Cerebellar nuclear complex (tissue), 1 donor: ENCODE results near the gene SMPD3.

Experiments
- DNase-seq, 2 experiments: peaks; one replicate each; lab custom pipeline; 2025; lab: John Stamatoyannopoulos, UW

Gene SMPD3

DNA sequence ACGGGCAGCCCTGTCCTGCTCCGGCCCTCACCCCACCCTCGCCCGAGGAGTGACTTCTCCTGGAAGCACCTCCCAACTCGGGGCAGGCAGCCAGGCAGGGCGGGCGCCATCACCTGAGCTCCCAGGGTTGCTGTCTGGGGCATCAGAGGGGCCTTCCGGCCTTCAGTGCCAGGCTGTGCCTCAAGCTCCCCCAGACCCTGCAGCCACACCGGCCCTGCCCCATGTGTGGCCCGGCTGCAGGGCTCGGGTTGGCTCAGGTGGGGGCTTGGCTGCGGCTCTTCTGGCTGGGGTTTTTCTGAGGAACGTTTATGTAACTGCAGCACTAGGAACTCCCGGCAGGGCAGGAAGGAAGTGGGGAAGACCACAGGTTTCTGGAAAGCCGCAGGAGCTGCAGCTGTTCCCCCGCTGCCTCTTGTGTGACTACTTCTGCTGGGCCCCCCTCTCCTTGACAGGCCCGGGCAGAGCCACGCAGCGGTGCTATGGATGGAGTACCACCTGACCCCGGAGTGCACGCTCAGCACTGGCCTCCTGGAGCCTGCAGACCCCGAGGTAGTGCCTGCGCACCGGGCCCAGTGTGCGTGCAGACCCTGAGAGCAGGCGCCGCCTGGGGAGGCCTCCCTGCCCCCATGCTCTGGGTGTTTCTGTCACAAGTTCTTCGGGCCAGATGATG lies 91.9 kb downstream of the SMPD3 start:
- no peak for DNase-seq

DNA sequence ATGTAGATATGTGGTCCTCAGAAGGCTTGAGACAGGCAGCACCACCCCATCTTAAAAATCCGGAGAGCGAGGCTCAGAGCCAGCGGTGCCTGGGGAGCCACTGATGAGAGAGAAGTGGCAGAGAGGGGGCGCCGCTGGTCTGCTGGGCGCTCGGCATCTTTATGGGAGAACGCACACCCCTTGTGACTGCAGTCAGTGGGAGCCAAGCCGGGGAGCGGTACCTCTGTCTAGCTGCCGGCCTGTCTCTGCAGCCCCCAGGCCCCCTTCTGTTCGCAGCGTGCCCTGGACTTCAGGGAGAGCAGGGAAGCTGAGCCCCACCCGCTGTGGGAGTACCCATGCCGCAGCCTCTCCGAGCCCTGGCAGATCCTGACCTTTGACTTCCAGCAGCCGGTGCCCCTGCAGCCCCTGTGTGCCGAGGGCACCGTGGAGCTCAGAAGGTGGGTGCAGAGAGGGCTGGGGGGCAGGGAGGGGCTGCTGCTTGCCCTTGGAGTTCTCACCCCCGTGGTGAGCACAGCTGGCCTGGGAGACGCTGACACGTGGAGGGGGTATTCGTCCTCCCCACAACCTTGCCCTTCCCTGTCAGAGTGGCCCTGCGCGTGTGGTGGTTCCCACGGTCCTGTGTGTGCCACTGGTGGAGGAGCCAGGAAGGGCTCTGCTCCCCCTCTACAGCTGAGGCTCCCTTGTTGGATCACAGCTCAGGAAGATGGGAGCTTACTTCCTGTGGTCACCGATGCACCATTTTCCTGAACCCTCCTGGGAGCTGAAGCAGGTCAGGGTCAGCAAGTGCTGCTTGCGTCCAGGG lies 92.7 kb downstream of the SMPD3 start:
- DNase-seq: no peak

DNA sequence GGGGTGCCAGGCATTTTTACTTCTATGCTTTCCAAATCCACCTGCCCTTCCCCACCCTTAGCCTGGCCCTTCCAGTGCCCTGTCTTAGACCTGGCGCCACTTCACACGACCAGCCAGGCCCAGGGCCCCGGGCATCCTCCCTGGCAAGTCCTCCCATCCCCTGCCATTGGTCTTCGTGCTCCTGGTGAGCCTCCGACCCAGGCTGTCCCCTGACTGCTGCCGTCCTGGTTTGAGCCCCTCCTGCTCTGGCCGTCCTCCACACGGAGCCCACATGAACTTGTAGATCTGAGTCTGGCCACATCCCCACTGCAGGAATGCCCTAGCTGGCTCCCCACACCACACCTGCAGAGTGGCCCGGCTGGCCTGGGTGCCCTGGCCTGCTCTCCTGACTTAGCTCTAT lies 93.5 kb downstream of the SMPD3 start:
- DNase-seq: no peak

DNA sequence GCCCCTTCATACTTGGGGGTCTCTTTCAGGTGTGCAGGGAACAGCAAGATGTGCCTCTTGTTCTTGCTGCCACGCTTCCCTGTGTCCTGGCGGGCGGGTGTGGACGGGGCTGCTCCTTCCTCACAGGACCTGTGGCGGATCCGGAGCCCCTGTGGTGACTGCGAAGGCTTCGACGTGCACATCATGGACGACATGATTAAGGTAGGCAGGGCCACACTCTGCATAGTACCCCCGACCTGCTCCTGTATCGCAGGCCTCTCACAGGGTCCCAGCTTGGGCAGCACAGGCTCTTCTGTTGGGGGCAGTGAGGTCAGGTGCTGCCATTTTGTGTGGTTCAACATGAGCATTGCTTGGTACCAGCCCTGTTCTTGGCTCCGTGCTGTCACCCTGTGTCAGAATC lies 94.9 kb downstream of the SMPD3 start:
- no peak for DNase-seq

DNA sequence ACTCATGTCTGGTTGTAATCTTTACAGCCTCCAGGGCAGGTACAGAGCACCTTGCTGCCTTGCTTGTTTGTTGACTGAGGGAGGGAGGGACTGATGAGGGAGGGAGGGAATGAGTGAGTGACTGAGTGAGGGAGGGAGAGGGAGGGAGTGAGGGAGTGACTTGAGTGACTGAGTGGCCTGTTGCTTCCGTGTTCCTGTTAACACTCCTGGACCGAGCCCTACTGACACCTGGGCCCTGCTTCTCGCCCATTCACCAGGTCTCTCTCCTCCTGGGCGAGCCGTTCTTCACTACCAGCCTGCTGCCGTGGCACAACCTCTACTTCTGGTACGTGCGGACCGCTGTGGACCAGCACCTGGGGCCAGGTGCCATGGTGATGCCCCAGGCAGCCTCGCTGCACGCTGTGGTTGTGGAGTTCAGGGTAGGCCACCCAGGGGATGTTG lies 96.3 kb downstream of the SMPD3 start:
- no peak for DNase-seq

DNA sequence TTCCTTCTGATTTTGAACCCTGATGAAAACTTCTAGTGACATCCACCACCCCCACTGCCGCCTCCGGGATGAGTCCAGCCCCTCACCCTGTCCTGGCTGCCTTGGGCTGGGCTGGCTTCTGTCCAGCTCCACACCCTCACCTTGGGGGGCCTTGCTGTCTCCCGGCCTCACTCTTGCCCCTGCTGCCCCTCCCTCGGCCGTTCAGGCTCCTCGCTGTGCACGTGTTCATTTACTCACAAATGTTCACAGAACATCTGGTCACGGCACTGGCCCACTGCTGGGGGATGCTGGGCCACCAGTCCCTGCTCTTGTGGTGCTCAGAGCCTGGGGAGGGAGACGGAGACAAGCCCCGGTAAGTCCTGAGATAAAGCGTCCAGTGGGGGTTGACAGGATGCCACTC lies 96.8 kb downstream of the SMPD3 start:
- no peak for DNase-seq

DNA sequence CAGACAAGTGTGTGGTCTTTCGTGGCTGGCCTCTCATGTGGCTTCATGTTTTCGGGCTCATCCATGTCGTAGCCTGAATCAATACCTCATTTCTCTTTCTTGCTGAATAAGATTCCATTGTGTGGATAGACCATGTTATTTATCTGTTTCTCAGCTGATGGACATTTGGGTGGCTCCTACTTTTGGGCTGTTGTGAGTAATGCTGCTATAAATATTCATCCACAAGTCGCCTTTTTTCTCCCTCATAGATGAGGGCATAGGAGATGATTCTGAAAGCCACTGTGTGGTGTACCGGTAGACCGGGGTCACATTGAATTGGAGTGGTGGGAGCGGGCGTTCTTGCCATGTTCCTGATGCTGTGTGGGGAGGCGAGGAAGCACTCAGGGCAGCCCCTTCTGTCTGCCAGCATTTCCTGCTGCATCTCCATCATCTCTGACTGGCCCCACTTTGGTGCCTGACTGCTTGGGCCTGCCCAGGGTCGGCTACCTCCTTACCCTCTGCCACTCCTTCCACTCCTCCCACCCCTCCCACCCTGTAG lies 97.4 kb downstream of the SMPD3 start:
- no peak for DNase-seq

DNA sequence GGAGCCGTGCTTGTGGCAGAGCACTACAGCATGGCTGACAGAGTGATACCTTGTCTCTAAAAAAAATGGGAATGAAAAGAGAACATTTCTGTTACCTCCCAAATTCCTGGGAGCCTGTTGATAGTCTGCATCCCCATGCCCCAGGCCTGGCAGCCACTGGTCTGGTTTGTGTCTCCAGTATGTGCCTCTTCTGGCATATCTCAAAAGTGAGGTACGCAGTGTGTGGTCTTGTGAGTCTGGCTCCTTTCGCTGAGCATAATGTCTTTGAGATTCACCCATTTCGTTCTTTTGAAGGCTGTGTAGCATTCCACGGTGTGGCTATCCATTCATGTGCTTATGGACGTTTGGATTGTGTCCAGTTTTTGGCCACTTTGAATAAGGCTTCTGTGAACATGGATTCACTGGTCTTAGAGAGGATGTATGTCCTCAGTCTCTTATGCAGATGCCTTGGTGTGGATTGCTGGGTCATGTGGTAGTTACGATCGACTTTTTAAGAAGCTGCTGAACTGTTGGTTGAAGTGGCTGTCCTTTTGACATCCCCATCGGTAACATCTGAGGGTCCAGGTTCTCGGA lies 98.4 kb downstream of the SMPD3 start:
- no peak for DNase-seq

DNA sequence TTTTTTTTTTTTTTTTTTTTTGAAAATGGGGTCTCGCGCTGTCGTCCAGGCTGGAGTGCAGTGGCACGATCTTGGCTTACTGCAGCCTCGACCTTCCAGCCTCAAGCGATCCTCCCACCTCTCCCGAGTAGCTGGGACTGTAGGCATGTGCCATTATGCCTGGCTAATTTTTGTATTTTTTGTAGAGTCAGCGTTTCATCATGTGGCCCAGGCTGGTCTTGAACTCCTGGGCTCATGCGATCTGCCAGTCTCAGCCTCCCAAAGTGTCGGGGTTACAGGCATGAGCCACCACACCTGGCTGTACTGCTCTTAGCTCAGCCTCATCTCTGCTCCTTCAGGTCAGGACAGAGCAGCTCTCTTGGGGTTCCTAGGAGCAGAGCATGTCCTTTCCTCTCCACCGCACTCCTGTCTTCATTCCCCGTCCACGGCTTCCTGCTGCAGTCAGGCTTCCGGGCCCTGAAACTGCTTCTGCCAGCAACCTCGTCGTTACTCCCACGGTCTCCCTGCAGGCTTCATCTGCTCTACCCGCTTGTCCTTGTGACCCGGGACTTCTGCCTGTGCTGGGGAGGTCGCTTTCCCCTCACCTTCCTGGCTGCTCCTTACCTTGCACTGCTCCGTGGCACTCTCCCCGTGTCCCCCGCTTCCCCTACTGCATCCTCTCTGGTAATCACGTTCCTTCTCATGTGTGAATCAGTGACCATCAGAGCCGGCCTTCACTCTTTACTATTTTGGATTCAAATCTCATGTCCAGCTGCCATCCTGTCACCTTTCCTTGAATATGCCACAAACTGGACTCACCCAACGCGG lies 99.5 kb downstream of the SMPD3 start:
- DNase-seq: no peak

DNA sequence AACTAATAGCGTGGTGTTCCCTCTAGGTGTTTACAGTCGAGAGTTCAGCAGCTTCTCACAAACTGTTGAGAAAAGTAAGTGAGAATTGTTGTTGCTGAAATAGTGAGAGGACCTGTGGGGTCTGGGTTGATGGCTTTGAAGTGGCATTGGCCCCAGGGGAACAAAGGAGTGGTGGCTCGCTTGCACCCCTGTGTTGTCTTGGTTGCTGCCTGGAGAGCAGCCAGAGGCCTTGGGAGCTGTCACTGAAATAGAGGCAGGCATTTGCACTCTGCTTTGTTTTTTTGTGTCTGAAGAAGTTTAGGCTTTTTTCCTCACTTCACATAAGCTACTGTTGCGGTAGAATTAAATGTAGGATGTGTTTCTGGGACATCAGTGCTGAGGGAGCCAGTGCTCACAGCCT lies 100.7 kb downstream of the SMPD3 start:
- no peak for DNase-seq

DNA sequence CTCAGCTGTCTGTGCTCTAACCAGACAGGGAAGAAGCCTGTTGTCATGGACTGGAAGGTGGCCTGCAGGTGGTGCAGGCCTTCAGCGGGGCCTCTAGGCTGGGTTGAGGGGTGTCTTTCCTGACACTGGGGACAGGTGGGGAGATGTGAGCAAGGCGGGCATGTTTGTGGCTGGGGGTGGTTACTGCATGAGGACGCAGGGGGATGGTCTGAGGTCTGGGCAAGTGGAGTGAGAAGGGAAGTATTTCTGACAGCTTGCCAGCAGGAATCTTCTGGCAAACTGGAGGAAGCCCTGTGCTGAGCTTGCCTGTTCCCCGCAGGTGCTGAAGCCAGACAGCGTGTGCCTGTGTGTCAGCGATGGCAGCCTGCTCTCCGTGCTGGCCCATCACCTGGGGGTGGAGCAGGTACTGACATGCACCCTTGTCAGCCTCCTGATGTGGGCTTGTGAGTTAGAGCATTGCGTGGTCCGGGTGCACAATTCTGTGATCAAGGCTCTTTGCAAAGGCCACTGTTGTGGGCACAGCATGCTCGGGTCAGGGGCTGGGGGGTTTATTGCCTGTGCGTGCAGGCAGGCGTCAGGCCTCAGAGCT lies 101.3 kb downstream of the SMPD3 start:
- DNase-seq: no peak

DNA sequence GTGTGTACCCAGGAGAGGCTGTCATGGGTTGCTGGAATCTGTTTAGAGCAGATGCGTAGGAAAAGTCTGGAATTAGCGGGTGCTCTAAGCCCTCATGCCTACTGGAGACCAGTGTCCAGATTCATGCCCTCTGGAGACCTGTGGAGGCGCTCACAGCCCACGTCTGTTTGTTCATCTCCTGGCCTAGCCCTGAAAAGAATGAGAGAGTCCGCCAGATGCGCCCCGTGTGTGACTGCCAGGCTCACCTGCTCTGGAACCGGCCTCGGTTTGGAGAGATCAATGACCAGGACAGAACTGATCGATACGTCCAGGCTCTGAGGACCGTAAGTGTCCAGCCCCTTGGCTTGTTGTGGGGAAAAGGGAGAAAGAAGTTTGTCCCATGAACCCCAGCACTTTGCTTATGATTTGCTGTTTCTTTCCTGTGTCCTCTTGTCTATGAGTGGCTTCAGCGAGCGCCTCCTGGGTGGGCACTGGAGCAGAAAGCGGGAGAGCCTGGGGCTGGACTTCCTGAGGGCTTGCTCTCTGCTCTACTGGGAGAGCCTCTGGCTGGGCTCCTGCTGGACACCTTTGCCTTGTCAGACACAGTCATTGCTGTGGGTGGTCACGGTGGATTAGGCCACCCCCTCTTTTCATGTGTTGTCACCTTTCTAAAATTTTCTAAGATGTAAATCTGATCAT lies 102.2 kb downstream of the SMPD3 start:
- no peak for DNase-seq

DNA sequence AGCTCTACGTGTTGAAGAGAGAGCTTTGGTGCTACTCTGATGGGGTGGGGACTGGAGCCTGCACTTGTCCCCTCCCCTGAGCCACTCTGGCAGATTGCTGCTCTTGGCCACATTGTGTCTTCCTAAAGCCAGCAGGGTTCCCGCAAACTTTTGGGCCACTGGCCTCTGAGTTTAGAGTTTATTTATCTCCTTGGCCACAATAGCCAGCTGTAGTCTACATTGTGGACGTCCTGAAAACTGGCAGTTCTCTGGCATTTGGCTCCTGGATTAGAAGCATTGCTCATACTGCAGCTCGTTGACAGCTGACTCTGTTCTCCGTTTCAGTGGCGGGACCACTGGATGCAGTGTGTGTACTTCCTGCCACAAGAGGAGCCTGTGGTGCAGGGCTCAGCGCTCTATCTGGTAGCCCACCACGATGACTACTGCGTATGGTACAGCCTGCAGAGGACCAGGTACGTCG lies 102.9 kb downstream of the SMPD3 start:
- DNase-seq: no peak

DNA sequence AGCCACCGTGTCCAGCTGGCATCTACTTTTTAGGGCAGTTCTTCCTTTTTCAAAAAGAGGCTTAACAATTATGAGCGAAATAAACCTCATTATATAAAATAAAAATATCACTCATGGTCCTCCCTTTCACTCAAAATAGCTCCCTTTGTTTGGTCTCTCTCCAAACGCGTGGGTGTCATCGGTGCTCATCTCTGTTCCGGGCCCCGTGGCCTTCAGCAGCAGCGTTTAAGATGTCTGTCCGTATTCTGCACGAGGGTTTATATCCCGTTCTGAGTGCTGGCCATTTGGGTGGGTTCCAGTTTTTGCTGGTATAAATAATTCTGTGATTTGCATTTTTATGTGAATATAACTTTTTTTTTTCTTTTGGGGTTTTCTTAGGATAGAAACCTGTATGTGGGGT lies 104.1 kb downstream of the SMPD3 start:
- DNase-seq: no peak

DNA sequence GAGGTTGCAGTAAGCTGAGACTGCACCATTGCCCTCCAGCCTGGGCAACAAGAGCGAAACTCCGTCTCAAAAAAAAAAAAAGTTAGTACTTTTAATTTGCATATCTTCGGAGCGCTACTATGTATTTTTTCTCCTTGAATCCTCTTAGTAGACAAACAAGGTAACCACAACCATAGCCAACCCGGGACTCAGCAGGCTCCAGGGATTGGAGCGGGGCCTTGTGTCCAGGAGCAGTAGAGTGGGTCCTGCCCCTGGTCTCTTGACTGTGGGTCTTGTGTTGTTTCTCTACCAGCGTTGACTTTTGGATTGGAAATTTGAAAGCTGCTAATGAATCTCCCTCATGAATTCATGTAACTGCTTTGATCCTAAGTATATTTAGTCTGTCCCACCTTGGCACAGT lies 105.2 kb downstream of the SMPD3 start:
- DNase-seq: no peak

DNA sequence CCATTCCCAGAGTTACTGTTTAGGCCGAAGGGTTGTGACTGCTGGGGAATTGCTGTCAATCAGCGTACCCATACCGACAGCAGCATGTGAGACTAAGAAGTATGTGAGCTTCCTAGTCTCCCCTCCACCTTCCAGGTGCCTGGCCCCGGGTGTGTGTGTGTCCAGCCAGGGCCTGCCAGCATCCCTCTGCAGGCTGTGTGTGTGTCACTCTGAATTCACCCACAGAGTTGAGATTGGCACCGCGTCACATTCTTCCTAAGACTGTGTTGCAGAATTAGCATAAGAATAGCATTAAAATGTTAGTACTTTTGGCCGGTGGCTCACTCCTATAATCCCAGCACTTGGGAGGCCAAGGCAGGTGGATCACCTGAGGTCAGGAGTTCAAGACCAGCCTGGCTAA lies 105.7 kb downstream of the SMPD3 start:
- DNase-seq: no peak

DNA sequence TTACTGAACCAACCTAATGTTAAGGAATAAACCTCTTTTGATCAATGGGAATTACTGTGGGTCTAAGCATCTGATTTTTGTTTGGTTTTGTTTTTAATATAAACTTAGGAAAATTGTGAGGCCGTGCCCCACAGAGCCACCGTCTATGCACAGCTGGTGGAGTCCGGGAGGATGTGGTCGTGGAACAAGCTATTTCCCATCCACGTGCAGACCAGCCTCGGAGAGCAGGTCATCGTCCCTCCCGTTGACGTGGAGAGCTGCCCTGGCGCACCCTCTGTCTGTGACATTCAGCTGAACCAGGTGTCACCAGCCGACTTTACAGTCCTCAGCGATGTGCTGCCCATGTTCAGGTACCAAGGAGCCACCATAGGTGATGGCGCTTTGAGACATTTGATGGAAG lies 109.1 kb downstream of the SMPD3 start:
- DNase-seq: no peak

DNA sequence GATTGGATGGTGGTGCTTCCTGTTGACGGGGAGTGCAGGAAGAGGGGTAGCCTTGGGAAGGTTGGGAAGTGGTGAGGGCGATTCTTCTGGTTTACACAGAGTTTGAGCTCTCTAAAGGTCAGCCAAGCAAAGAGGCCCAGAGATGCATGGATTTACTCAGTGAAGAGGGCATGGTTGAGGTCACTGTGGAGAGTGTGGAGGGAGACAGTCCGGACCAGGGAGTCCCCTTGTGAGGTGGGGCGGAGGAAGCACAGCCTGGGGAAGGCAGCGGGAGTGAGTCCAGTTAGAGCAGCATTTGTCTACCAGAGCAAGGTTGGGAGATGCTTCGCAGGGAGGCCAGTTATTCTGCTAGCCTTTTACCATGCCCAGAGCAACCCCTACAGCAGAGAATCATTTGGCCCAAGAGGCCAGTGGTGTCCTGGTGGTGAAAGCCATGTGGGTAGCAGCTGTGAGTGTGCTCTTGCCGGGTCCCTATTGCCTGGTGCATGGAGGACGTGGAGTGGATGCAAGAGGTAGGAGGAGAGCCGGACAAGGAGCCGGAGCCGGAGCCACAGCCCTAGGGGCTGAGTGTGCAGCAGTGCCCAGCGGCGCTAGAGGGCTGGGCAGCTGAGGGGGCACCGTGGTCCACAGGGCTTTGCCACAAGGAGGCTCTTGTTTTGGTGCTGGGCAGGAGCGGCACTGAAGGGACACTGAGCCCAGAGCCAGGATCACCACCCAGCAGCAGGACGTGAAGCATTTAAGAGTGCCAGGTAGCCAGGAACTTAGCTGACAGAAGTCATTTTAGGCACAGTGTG lies 109.8 kb downstream of the SMPD3 start:
- DNase-seq: no peak

DNA sequence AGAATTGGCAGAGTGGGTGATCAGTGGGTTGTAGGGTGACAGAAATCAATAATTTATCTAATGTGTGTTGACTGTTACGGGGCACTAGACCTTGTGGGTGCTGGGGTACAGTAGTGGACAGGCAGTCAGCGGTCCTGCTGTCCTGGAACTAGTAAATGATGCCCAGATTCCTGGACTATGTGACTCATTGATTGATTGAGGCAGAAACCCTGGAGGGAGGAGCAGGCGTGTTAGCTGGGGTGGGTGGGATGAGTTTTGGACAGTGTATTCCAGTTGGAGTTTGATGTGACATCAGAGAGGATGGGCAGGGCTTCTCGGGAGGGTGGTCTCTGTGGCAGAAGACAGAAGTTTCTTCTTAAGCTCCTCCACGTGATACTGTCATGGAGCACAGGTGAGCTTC lies 113.1 kb downstream of the SMPD3 start:
- DNase-seq: no peak

DNA sequence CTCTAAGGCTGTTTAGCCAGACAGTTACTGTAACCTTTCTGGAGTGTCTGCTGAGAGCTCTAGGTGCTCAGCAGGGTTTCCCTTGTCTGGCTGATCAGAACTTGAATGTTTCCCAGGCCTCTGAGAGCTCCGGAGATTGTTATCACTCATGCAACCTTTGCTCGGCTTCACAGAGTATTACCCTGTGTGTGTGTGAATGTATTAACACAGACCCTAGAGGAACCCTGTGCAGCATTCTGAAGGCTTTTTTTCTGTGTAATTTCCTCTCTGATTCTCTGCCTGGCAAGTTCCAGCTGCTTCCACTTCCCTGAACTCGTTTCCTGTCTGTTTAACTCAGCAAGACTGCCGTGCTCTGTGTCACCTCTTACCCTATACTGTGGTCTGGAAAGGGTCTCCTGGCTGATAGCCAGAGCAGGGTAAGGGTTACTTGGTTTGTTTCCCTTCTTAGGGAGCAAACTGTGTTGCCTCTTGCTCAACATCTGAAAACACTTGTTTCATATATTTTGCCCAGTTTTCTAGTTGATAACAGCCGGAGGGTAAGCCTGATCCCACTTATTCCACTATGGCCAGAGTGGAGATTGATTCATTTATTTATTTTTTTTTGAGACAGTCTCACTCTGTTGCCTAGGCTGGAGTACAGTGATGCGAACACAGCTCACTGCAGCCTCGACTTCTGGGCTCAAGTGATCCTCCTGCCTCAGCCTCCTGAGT lies 115.7 kb downstream of the SMPD3 start:
- no peak for DNase-seq
